H1 (cell line): ENCODE data around the gene RILP.

Experiments
- CREB1 ChIP-seq: IDR thresholded peaks from 2 replicates; pipeline ENCODE4 v1.6.1; 2012; ENCODE audit warnings: inconsistent platforms
- EP300 ChIP-seq, 2 experiments: IDR thresholded peaks; 1 replicate in 1 of 2; 2 replicates in 1 of 2; pipeline ENCODE4 v1.6.1; 2011 to 2012; ENCODE audit warnings: low read depth in 2 of 2, low read length in 2 of 2, mild to moderate bottlenecking in 2 of 2, borderline replicate concordance in 1 of 2, inconsistent platforms in 1 of 2, moderate library complexity in 1 of 2
- EZH2 ChIP-seq: fragments of 200-600 bp; sonication (generic); IDR thresholded peaks from 2 replicates; pipeline ENCODE4 v1.7.1; 2012; ENCODE audit warnings: low read depth, mild to moderate bottlenecking, moderate library complexity, low read length, inconsistent platforms; ENCODE audit not compliant: severe bottlenecking
- GTF2F1 ChIP-seq: IDR thresholded peaks from 2 replicates; pipeline ENCODE4 v1.6.1; 2012; ENCODE audit warnings: low read depth, low read length, improper control_type of control experiment, borderline replicate concordance
- KDM1A ChIP-seq: fragments of 200-600, 300-600 bp; sonication (generic); IDR thresholded peaks from 2 replicates; pipeline ENCODE4 v1.7.1; 2016; ENCODE audit warnings: mild to moderate bottlenecking, low read length, borderline replicate concordance
- SIN3A ChIP-seq, 2 experiments: IDR thresholded peaks in 1 of 2; conservative IDR thresholded peaks in 1 of 2; 2 replicates each; pipeline ENCODE4 v1.6.1; 2011 to 2012; ENCODE audit warnings: low read length in 2 of 2, improper control_type of control experiment in 1 of 2, low read depth in 1 of 2, mild to moderate bottlenecking in 1 of 2
- TBP ChIP-seq: IDR thresholded peaks from 2 replicates; pipeline ENCODE4 v1.6.1; 2011; ENCODE audit warnings: low read depth, low read length, improper control_type of control experiment

DNA sequence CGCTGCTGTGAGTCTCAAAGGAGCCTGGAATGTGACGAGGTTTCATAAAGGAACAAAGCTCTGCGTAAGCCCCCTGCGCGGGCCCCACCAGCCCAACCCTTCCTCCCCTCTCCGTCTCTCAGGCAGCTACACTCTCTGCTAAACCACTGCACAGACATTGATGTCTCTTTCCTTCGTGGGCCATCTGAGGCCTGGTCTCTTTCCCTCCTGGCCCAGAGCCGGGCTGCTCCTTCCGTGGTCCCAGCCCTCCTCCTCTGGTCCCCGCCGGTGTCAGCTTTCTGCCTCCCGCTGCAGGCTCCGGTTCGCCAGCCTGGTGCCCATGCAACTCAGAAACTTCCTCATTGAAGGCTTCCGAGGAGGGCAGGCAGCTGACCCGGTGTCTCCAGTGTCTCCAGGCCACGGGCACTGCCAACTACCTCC, 11.5 kb downstream of the RILP start:
- no peak for TF ChIP-seq KDM1A
- TF ChIP-seq GTF2F1: no peak
- TF ChIP-seq EP300 (IDR thresholded peaks at IDR 0.05; ENCODE audit: borderline replicate concordance in 1 of 2, low read depth in 2 of 2, low read length in 2 of 2): no peak
- TF ChIP-seq TBP: no peak
- TF ChIP-seq CREB1: no peak
- TF ChIP-seq SIN3A (conservative IDR thresholded peaks at IDR 0.05 in 1 of 2, IDR thresholded peaks at IDR 0.05 in 1 of 2; ENCODE audit: low read depth in 1 of 2, low read length in 2 of 2): no peak
- no peak for TF ChIP-seq EZH2
